HEK293T (cell line): ENCODE data around the gene SCYGR6.

Experiments
- BHLHE40 ChIP-seq: fragments of 450-650 bp; IDR thresholded peaks from 2 replicates; pipeline ENCODE4 v1.6.1; 2016; ENCODE audit warnings: mild to moderate bottlenecking, moderate library complexity, borderline replicate concordance
- CTBP1 ChIP-seq: fragments of 450-650 bp; IDR thresholded peaks from 2 replicates; pipeline ENCODE4 v1.6.1; 2016; ENCODE audit warnings: borderline replicate concordance
- ELF4 ChIP-seq: fragments of 450-650 bp; IDR thresholded peaks from 2 replicates; pipeline ENCODE4 v1.6.1; 2017; ENCODE audit warnings: antibody characterized with exemption
- FOXA1 ChIP-seq: fragments of 450-650 bp; IDR thresholded peaks from 2 replicates; pipeline ENCODE4 v1.6.1; 2016; ENCODE audit warnings: mild to moderate bottlenecking
- FOXK2 ChIP-seq: fragments of 450-650 bp; IDR thresholded peaks from 2 replicates; pipeline ENCODE4 v1.6.1; 2016; ENCODE audit warnings: mild to moderate bottlenecking
- HDGF ChIP-seq: fragments of 450-650 bp; IDR thresholded peaks from 2 replicates; pipeline ENCODE4 v1.6.1; 2017; ENCODE audit warnings: antibody characterized with exemption, borderline replicate concordance
- L3MBTL2 ChIP-seq: fragments of 450-650 bp; conservative IDR thresholded peaks from 2 replicates; pipeline ENCODE4 v1.6.1; 2016; ENCODE audit warnings: mild to moderate bottlenecking
- SP1 ChIP-seq: fragments of 450-650 bp; IDR thresholded peaks from 2 replicates; pipeline ENCODE4 v1.6.1; 2017
- TARDBP ChIP-seq: fragments of 450-650 bp; IDR thresholded peaks from 2 replicates; pipeline ENCODE4 v1.6.1; 2016
- ZNF384 ChIP-seq: fragments of 450-650 bp; IDR thresholded peaks from 2 replicates; pipeline ENCODE4 v1.6.1; 2016
- TF ChIP-seq, protein P1 (sequence below): fragments of 450-650 bp; IDR thresholded peaks from 2 replicates; pipeline ENCODE4 v1.6.1; 2016

GRCh38 chr2:227707390-227707789 lies 17.2 kb downstream of the SCYGR6 start:
- TF ChIP-seq FOXA1, result no peak
- TF ChIP-seq ELF4, result no peak
- TF ChIP-seq L3MBTL2, result no peak
- TF ChIP-seq, protein P1, sequence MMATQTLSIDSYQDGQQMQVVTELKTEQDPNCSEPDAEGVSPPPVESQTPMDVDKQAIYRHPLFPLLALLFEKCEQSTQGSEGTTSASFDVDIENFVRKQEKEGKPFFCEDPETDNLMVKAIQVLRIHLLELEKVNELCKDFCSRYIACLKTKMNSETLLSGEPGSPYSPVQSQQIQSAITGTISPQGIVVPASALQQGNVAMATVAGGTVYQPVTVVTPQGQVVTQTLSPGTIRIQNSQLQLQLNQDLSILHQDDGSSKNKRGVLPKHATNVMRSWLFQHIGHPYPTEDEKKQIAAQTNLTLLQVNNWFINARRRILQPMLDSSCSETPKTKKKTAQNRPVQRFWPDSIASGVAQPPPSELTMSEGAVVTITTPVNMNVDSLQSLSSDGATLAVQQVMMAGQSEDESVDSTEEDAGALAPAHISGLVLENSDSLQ, result no peak
- no peak for TF ChIP-seq FOXK2
- TF ChIP-seq TARDBP, result no peak
- no peak for TF ChIP-seq HDGF
- no peak for TF ChIP-seq BHLHE40
- no peak for TF ChIP-seq CTBP1
- no peak for TF ChIP-seq ZNF384
- TF ChIP-seq SP1, result no peak
